Panc1 (cell line): ENCODE results near the gene ZBTB46. TPM values are rescaled to one million over a fixed set of nuclear protein-coding genes. Genes with fewer than 3 reads are reported as not detected.

Experiments
- ATAC-seq: fragments of 200-7000 bp; cut with Tn5 transposase; 2 replicates; pipeline ENCODE4 v1.9.1; 2020; ENCODE audit warnings: mild to moderate bottlenecking, moderate library complexity
- BruUV-seq: library from RNA; stranded (reverse); fragments of 400-500 nt; replicated peaks from 2 replicates; lab custom pipeline; 2021; lab: Mats Ljungman, UMichigan
- CTCF ChIA-PET: fragments of 300-600 bp; sonication (Branson Sonifier 250); formaldehyde crosslinking; loops from one replicate; lab custom pipeline; 2022; ENCODE audit warnings: antibody characterized with exemption; lab: Charles Lee
- POLR2A ChIA-PET: fragments of 300-600 bp; sonication (Branson Sonifier 250); formaldehyde crosslinking; loops from one replicate; lab custom pipeline; 2022; ENCODE audit warnings: antibody characterized with exemption; lab: Charles Lee
- DNase-seq: peaks from one replicate; pipeline ENCODE4 v3.0.0-alpha.2; 2010; ENCODE audit warnings: low read depth, low spot score
- H3K27ac ChIP-seq: 2 replicates; pipeline ENCODE4 v1.5.1; 2011; ENCODE audit warnings: mild to moderate bottlenecking, low read length, inconsistent platforms
- H3K27me3 ChIP-seq: fragments of 200-500 bp; sonication (Bioruptor generic); 2 replicates; pipeline ENCODE4 v1.6.0; 2014; ENCODE audit warnings: low read length, inconsistent platforms; ENCODE audit not compliant: control insufficient read depth, insufficient read depth
- H3K36me3 ChIP-seq: fragments of 200-500 bp; sonication (Bioruptor generic); 2 replicates; pipeline ENCODE4 v1.5.1; 2014; ENCODE audit warnings: inconsistent platforms, mild to moderate bottlenecking, low read length, moderate library complexity; ENCODE audit not compliant: control insufficient read depth, insufficient read depth
- H3K4me1 ChIP-seq: 2 replicates; pipeline ENCODE4 v1.5.1; 2011; ENCODE audit warnings: inconsistent platforms, mild to moderate bottlenecking, low read length, moderate library complexity; ENCODE audit not compliant: control insufficient read depth, insufficient read depth
- H3K4me3 ChIP-seq, 2 experiments: 2 replicates each; pipeline ENCODE4 v1.5.1; 2011 to 2012; ENCODE audit warnings: low read depth in 2 of 2, low read length in 2 of 2, mild to moderate bottlenecking in 2 of 2, inconsistent platforms in 1 of 2, moderate library complexity in 1 of 2
- H3K9me3 ChIP-seq: fragments of 200-500 bp; sonication (Bioruptor generic); 2 replicates; pipeline ENCODE4 v1.5.1; 2014; ENCODE audit warnings: low read depth, mild to moderate bottlenecking, inconsistent platforms, low read length, moderate library complexity; ENCODE audit not compliant: control insufficient read depth, insufficient read depth
- CTCF ChIP-seq: fragments of 450-650 bp; IDR thresholded peaks from 2 replicates; pipeline ENCODE4 v1.5.1; 2017; ENCODE audit warnings: mild to moderate bottlenecking
- POLR2AphosphoS5 ChIP-seq: IDR thresholded peaks from 2 replicates; pipeline ENCODE4 v1.6.1; 2012; ENCODE audit warnings: mild to moderate bottlenecking, low read depth, low read length, moderate library complexity
- REST ChIP-seq, 2 experiments: IDR thresholded peaks; 2 replicates each; pipeline ENCODE4 v1.6.1; 2011 to 2012; ENCODE audit warnings: low read depth in 2 of 2, control low read depth in 1 of 2, low read length in 1 of 2, mild to moderate bottlenecking in 1 of 2, moderate library complexity in 1 of 2; ENCODE audit not compliant: insufficient read depth in 1 of 2
- SIN3A ChIP-seq: IDR thresholded peaks from 2 replicates; pipeline ENCODE4 v1.6.1; 2012; ENCODE audit warnings: low read depth, mild to moderate bottlenecking, low read length, moderate library complexity, borderline replicate concordance; ENCODE audit not compliant: insufficient read depth
- TCF7L2 ChIP-seq: IDR thresholded peaks from 2 replicates; pipeline ENCODE4 v1.6.1; 2011; ENCODE audit warnings: mild to moderate bottlenecking, low read depth, low read length, inconsistent platforms
- in situ Hi-C: cut with HindIII; loops from 2 replicates; pipeline ENCODE4 v1.10.0; 2016; ENCODE audit warnings: low sequenced_read_pairs, low pct_unique_long_range_greater_than_20kb
- intact Hi-C: fragments of 100-400 bp; cut with micrococcal nuclease; formaldehyde crosslinking; loops from one replicate; pipeline ENCODE4 v1.10.0; 2022; ENCODE audit not compliant: unreplicated experiment
- total RNA-seq: library from RNA; stranded (reverse); gene quantifications from one replicate; pipeline ENCODE4 v1.2.1, GENCODE V29; 2021; ENCODE audit not compliant: unreplicated experiment

ZBTB46 gene
- total RNA-seq, 1 experiment from 2014 or later = 15.2 TPM

- intact Hi-C loops = no loop called here
- DNase-seq = no peak
- no TSS peak for BruUV-seq
- H3K36me3 ChIP-seq = no peaks in the 10 kb centered on the region
- H3K9me3 ChIP-seq = no peaks in the 10 kb centered on the region
- no peak for ATAC-seq
- H3K4me3 ChIP-seq = no peak overlapping the region
- H3K27me3 ChIP-seq = no peaks in the 10 kb centered on the region
- in situ Hi-C loops = no loop called here
- POLR2A ChIA-PET = interaction anchor here (0.7 kb wide), 1 partner anchor 50 kb away, joined by 3 read pairs; no protein-coding TSS in a partner anchor
- H3K4me1 ChIP-seq = peaks cover 42% of the 10 kb centered on the region
- TF ChIP-seq POLR2AphosphoS5 (no peak), SIN3A (no peak), TCF7L2 (no peak), CTCF (no peak; the same call in 1 of the 2 replicates), REST (IDR thresholded peaks at IDR 0.05; ENCODE audit: insufficient read depth in 1 of 2, low read depth in 2 of 2, low read length in 1 of 2) (no peak)
- no peak overlapping the region for H3K27ac ChIP-seq
- CTCF ChIA-PET = no interaction called here
These were observed 93.4 kb downstream of the ZBTB46 start for GRCh38 chr20:63737695-63737944.

GRCh38 chr20:63736893-63737694 lies 94.0 kb downstream of the ZBTB46 start:
- Histone ChIP-seq H3K4me3 (no peak overlapping the region), H3K27me3 (no peaks in the 10 kb centered on the region), H3K36me3 (no peaks in the 10 kb centered on the region), H3K27ac (no peak overlapping the region), H3K9me3 (no peaks in the 10 kb centered on the region), H3K4me1 (peaks cover 42% of the 10 kb centered on the region)
- DNase-seq = no peak
- in situ Hi-C loops = no loop called here
- BruUV-seq = no TSS peak
- intact Hi-C loops = no loop called here
- TF ChIP-seq TCF7L2 (no peak), SIN3A (no peak), POLR2AphosphoS5 (no peak; the same call in 1 of the 2 replicates), REST (IDR thresholded peaks at IDR 0.05; ENCODE audit: insufficient read depth in 1 of 2, low read depth in 2 of 2, low read length in 1 of 2) (no peak), CTCF (no peak; the same call in 1 of the 2 replicates)
- ATAC-seq = no peak
- CTCF ChIA-PET = interaction anchor here (0.6 to 0.7 kb wide), 2 partner anchors 16 to 198 kb away, joined by 3 to 5 read pairs; no protein-coding TSS in a partner anchor
- POLR2A ChIA-PET = interaction anchor here (0.7 kb wide), 1 partner anchor 51 kb away, joined by 3 read pairs; no protein-coding TSS in a partner anchor
